ENCODE measurements around the gene REX1BD.
"Not testable (repeated sequence)": the region's sequence is repeated elsewhere in the genome, so short reads cannot be mapped to it uniquely, and the experiment has no call there.

DNA sequence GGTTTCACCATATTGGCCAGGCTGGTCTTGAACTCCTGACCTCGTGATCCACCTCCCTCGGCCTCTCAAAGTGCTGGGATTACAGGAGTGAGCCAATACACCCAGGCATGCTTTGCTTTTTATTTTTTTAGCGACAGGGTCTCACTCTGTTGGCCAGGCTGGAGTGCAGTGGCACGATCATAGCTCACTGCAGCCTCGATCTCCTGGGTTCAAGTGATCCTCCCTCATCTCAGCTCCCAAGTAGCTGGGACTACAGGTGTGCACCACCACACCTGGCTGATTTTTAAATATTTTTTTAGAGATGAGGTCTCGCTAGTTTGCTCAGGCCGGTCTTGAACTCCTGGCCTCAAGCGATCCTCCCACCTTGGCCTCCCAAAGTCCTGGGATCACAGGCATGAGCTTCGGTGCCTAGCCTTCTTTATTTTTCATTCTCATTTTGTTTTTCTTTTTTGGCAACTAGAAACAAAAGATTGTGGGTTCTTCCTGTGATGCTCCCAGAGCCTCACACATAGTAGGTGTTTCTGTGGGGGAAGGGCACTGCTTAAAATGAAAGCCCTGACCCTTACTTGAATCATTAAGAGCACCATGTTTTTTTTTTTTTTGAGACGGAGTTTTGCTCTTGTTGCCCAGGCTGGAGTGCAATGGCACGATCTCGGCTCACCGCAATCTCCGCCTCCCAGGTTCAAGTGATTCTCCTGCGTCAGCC, 12.2 kb downstream of the REX1BD start:
- not testable (repeated sequence) for TF ChIP-seq EGR1 (IDR thresholded peaks at IDR 0.05; ENCODE audit: low read depth); YY1 (IDR thresholded peaks at IDR 0.05; ENCODE audit: extremely low read depth, insufficient replicate concordance, low read depth, low read length)

All from HCT116 (cell line).